HG03565 (cell line): ENCODE results near the gene CAMSAP2.

Source experiments
- ATAC-seq: cut with Tn5 transposase; IDR thresholded peaks from one replicate; pipeline ENCODE4 v1.9.1; 2021; ENCODE audit warnings: mild to moderate bottlenecking, moderate library complexity; ENCODE audit not compliant: unreplicated experiment

CAMSAP2 gene

GRCh38 chr1:200875416-200875815, 136.7 kb downstream of the CAMSAP2 start:
- ATAC-seq = no peak

DNA sequence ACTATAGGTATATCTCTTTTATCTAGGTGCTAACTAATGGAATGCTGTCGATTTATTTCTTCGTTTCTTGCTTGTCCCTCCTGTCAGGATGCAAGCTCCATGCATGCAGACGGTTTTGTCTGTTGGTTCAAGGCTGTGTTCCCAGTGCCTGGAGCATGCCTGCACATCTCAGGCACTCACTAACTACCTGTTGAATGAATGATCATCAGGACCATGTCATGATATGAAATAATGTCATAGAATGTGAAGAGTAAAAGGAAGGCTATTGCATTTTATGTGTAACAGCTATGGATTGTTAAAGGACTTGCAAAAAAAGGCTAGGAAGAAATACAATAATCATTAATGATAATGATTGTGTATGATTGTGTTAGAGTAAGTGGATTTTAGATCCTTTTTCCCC, 138.3 kb downstream of the CAMSAP2 start:
- no peak for ATAC-seq

- ATAC-seq = peak; percentile 53
Measured at GRCh38 chr1:200877839-200878551, 139.3 kb downstream of the CAMSAP2 start.

- ATAC-seq = no peak
Measured at GRCh38 chr1:200880212-200880611, 141.5 kb downstream of the CAMSAP2 start.

- ATAC-seq = no peak
Measured at GRCh38 chr1:200883118-200883517, 144.4 kb downstream of the CAMSAP2 start.

DNA sequence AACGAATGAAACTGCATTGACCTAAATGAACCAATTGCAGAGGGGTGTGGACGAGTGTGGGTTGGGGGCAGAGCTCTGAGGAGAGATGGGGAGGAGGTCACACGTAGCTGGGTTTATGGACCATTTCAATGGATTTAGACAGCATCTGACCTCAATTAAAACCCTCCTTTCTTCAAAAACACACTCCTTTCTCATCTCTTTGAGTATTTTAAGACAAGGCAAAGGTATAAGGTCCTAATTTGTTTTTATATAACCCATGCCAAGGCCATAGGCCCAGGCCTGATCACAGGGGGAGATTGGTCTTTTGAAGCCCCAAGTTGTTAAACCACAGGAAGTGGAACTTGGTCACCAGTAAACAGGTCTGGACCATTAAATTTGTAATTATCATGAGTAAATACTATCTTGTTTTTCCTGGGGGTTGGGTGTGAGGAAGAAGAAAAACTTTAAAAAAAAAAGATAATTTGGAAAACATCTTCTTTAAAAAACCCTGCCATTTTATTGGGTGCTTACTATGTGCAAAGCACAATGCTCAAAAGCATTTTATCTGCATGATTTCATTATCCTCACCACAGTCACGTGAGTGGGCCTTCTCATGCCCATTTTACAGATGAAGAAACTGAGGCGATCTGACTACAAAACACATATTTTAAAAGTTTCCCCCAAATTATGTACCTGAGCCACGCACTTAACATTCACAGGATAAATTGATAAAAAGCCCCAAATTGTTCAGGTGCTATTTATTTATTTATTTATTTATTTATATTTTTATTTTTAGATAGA, 147.1 kb downstream of the CAMSAP2 start:
- ATAC-seq = no peak

DNA sequence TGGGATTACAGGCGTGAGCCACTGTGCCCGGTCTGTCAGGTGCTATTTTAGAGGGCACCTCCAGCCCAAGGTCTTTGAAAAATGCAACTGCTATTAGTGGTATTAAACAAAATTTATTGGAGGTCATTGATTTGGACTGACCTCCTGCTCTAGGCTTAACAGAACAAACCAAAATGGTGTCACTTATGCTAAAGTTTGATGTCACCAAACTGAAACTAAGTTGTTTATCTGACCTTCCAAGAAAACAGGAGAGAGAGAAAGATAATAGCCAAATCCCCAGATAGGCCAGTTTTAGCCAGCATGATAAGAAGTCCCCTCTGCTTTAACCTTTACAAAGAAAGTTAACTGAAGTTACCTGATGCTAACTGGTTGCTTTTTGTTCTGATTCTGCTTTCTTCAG, 147.9 kb downstream of the CAMSAP2 start:
- no peak for ATAC-seq

GRCh38 chr1:200887036-200887435, 148.3 kb downstream of the CAMSAP2 start:
- no peak for ATAC-seq

GRCh38 chr1:200887772-200888348, 149.2 kb downstream of the CAMSAP2 start:
- ATAC-seq = no peak

GRCh38 chr1:200888349-200888838, 149.7 kb downstream of the CAMSAP2 start:
- peak; percentile 81 for ATAC-seq

DNA sequence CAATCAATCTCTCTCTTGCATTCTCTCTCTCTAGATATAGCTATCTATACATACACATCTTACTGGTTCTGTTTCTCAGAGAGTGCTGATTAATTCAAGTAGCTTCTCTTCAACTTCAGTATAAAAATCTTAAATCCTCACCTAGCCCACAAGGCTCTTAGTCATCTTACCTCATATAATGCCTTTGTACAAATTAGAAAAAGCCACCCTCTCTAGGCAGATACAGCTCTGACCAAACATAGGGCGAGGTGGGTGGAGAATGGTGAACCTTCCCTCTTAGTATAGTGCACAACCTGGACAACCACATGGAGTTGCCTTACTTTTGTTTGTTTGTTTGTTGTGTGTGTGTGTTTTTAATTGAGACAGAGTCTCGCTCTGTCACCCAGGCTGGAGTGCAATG, 150.9 kb downstream of the CAMSAP2 start:
- ATAC-seq = no peak

DNA sequence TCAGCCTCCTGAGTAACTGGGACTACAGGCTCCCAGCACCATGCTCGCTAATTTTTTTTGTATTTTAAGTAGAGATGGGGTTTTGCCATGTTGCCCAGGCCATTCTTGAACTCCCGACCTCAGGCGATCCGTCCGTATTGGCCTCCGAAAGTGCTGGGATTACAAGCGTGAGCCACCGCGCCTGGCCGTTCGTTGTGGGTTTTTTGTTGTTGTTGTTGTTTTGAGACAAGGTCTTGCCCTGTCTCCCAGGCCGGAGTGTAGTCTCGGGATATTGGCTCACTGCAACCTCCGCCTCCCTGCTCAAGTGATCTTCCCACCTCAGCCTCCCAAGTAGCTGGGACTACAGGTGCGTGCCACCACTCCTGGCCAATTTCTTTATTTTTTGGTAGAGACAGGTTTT, 151.3 kb downstream of the CAMSAP2 start:
- no peak for ATAC-seq

- ATAC-seq = no peak
Measured at GRCh38 chr1:200890818-200891773, 152.4 kb downstream of the CAMSAP2 start.

DNA sequence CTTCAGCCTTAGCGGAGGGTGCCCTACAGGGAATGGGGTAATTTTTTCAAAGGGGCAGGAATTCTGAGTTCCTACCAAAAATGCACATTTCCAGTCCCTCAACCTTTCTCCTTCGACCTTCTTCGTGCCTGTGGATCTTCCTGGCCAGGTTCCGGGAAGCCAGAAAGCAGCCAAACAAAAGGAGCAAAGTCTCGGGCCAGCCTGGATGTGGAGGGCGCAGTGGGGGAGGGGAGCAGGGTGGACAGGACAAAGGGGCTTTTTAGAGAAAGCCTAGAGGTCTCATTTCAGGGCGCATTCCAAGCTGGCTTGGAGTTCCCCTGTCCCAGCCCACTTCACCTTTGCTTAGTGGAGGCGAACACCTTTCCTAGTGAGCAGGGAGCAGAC, 153.1 kb downstream of the CAMSAP2 start:
- ATAC-seq = no peak

DNA sequence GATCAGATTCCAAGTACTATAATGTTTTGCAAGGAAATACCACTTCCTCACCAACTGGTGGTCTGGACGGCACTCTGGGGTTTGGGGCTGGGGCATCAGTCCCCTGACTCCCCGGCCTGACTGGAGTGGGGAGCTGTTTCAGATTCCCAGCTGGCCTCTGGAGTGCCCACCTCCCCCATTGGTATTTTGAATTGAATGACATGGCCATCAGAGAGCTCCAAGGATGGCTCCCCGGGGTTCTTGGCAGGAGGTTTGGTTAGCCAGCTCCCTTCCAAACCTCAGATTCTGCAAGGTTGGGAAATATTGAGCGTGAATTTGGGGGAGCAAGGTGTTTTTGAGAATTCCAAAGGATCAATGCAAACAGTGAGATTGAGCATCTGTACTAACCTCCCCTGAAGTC, 153.9 kb downstream of the CAMSAP2 start:
- ATAC-seq = no peak

GRCh38 chr1:200892958-200893357, 154.3 kb downstream of the CAMSAP2 start:
- no peak for ATAC-seq

DNA sequence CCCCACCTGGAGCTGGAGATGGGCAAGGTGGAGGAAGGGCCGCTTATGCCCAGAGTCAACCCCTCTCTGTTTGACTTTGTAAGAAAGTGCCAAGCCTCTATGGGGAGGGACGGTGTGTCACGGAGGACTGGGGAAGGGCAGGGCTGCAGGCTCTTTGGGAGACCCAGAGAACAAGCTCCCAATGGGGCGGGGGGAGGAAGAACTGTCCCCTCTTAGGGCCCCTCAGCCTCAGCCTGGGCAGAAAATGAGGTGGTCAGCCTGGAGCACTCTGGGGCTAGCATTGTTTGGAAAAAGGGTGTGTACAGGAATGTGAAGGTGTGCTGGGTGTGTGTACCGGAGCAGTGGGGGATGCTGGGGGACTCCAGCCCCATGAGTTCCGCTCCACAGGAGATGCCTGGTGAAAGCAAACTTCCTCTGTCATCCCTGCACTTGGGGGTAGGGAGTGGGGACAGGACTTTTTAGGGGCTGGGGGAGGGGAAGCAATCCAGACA, 154.8 kb downstream of the CAMSAP2 start:
- ATAC-seq = no peak

DNA sequence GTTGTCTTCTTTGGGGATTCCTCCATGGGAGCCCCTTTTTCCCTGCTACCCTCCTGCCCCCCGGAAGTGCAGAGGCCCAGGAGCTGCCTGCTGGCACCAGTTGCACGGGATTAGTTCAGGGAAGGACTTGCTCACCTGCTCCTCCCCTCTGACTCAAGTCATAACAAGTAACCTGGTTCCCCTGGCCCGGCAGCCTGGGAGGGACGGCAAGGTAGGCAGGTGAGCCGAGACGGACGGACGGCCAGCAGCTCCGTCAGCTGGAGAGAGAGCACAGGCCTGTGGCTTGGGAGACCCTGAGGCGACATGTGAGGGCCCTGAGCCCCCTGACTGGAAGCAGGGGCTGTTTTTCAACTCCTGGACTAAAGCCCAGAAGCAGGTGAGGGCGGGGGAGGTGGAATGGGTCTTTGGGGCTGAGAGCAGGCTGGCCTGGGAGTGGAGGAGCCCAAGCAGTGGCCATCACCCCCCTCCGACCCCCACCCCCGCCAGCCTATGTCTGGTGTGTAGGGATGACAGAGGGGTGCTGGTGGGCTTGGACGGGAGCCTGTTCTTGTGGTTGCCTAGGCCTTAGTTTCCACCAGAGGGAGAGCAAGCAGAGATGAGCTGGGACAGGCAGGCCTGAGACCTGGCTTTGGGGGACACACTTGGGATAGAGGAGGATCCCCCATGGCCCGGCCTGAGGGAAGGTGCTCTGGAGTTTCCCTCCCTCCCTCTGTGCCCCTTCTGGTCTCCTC, 156.2 kb downstream of the CAMSAP2 start, which contains the start of gene INAVA:
INAVA (plus strand) TSS at position 189 of the 731 bp plus-strand sequence. CDS start 3,501 bp downstream, outside the sequence.
- ATAC-seq = no peak

- ATAC-seq = no peak
Measured at GRCh38 chr1:200895443-200895789, 156.7 kb downstream of the CAMSAP2 start.
